ENCODE results near the gene AAMP. TPM values are rescaled to one million over a fixed set of nuclear protein-coding genes. Genes with fewer than 3 reads are reported as not detected.

AAMP gene
- total and polyA plus RNA-seq, 2 donors (not counting 3 experiments of a cell fraction or from before 2014, with no cell fraction given), result 69.3 to 84.4 TPM

DNA sequence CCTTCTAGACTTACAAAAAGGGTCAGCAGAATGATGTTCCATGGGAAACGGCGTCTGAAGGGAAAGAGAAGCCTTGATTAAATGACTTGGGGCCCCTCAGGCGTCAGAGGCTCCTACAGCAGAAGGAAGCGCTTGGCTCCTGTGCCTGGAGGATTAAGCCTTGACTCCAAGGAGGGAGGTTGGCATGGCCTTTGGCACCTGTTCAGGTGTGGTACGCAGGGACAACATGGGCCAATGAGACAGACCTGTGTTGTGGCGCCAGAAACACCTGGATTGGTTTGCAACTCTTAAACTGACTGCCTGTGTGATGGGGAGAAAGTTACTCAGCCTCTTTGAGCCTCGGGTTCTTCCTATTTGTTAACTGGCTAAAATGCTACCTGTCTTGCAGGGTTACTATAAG lies 8.0 kb upstream of the AAMP start:
- ChIA-PET POLR2A (no interaction called here), CTCF (no interaction called here)
- intact Hi-C loops (cut with micrococcal nuclease) (no loop called here), dilution Hi-C loops (cut with MboI; ENCODE audit: extremely low pct_ligation_motif_present, low sequenced_read_pairs) (no loop called here)
- H3K27ac ChIP-seq (ENCODE audit: insufficient read depth, low read depth, low read length), result no peak overlapping the region
- no TSS peak for BruUV-seq (replicated peaks)
- TF ChIP-seq POLR2A (IDR thresholded peaks at IDR 0.05; ENCODE audit: low read depth, low read length) (no peak), MAX (IDR thresholded peaks at IDR 0.05; ENCODE audit: insufficient read depth, insufficient read length) (no peak), JUN (IDR thresholded peaks at IDR 0.05; ENCODE audit: borderline replicate concordance, insufficient read depth, insufficient read length, low read depth) (no peak), MYC (IDR thresholded peaks at IDR 0.05; ENCODE audit: low read depth, low read length) (no peak), CTCF (IDR thresholded peaks at IDR 0.05; ENCODE audit: extremely low read depth in 1 of 2, insufficient read depth in 1 of 2, low read depth in 1 of 2, low read length in 2 of 2) (no peak), FOS (IDR thresholded peaks at IDR 0.05; ENCODE audit: borderline replicate concordance, insufficient read depth, low read length) (no peak), EZH2 (IDR thresholded peaks at IDR 0.05; ENCODE audit: borderline replicate concordance, low read depth, low read length, severe bottlenecking) (no peak), GATA2 (IDR thresholded peaks at IDR 0.05; ENCODE audit: insufficient read depth, insufficient read length, low read depth, low read length) (no peak), POLR2AphosphoS5 (IDR thresholded peaks at IDR 0.05; ENCODE audit: insufficient read depth, low read depth, low read length) (no peak)
- H3K9ac ChIP-seq (replicated peaks; ENCODE audit: extremely low read depth, insufficient read depth, low read length), result no peak overlapping the region
- H3K4me3 ChIP-seq (replicated peaks in 1 of 3; ENCODE audit: insufficient read depth in 1 of 3, low read depth in 1 of 3, low read length in 3 of 3), result no peak overlapping the region
- H3K9me1 ChIP-seq (replicated peaks; ENCODE audit: control insufficient read depth, extremely low read depth, insufficient read depth, low read length), result no peaks in the 10 kb centered on the region
- FAIRE-seq (no peak), DNase-seq (ENCODE audit: low read depth, low spot score) (no peak)
- no peaks in the 10 kb centered on the region for H3K27me3 ChIP-seq (ENCODE audit: control insufficient read depth in 2 of 2, insufficient read depth in 2 of 2, low read length in 2 of 2)
- no peak overlapping the region for H3K4me2 ChIP-seq (ENCODE audit: insufficient read depth, low read length)
- no peaks in the 10 kb centered on the region for H3K9me3 ChIP-seq (replicated peaks; ENCODE audit: control insufficient read depth, insufficient read depth, low read length)
- peaks cover 10% of the 10 kb centered on the region for H3K4me1 ChIP-seq (ENCODE audit: control insufficient read depth, extremely low read depth, insufficient read depth, low read length)
- H4K20me1 ChIP-seq (replicated peaks; ENCODE audit: control insufficient read depth, extremely low read depth, insufficient read depth, low read length), result no peaks in the 10 kb centered on the region
- peaks cover 15% of the 10 kb centered on the region for H3K79me2 ChIP-seq (ENCODE audit: control insufficient read depth, insufficient read depth, low read length)
- H3K36me3 ChIP-seq (ENCODE audit: control insufficient read depth in 2 of 2, extremely low read depth in 1 of 2, insufficient read depth in 2 of 2, low read length in 2 of 2), result peaks cover 24 to 76% of the 10 kb centered on the region in 2 experiments
- no peak overlapping the region for H2AFZ ChIP-seq (ENCODE audit: low read depth, low read length)

Data from endothelial cell of umbilical vein (primary cell).